RWPE1 (cell line): ENCODE data around the gene RPL28.
A peak's percentile ranks its signal among the peaks of the same experiment; 100 is the strongest.

ENCODE experiments used
- CTCF ChIA-PET: fragments of 350-600 bp; sonication (Branson Sonifier 250); formaldehyde crosslinking; extraction: SDS; loops from one replicate; lab custom pipeline; 2021; lab: Yijun Ruan, JAX
- POLR2A ChIA-PET: fragments of 400-600 bp; formaldehyde crosslinking; extraction: SDS; loops from one replicate; lab custom pipeline; 2020; ENCODE audit warnings: antibody characterized with exemption; ENCODE audit not compliant: low non-redundant PET; lab: Yijun Ruan, JAX
- DNase-seq: peaks from one replicate; pipeline ENCODE4 v3.0.0; 2012; ENCODE audit warnings: low spot score
- H3K27ac ChIP-seq: fragments of 450-650 bp; 2 replicates; pipeline ENCODE4 v1.5.1; 2017
- CTCF ChIP-seq: fragments of 450-650 bp; conservative IDR thresholded peaks from 2 replicates; pipeline ENCODE4 v1.5.1; 2017; ENCODE audit warnings: low read depth, mild to moderate bottlenecking

RPL28 gene

DNA sequence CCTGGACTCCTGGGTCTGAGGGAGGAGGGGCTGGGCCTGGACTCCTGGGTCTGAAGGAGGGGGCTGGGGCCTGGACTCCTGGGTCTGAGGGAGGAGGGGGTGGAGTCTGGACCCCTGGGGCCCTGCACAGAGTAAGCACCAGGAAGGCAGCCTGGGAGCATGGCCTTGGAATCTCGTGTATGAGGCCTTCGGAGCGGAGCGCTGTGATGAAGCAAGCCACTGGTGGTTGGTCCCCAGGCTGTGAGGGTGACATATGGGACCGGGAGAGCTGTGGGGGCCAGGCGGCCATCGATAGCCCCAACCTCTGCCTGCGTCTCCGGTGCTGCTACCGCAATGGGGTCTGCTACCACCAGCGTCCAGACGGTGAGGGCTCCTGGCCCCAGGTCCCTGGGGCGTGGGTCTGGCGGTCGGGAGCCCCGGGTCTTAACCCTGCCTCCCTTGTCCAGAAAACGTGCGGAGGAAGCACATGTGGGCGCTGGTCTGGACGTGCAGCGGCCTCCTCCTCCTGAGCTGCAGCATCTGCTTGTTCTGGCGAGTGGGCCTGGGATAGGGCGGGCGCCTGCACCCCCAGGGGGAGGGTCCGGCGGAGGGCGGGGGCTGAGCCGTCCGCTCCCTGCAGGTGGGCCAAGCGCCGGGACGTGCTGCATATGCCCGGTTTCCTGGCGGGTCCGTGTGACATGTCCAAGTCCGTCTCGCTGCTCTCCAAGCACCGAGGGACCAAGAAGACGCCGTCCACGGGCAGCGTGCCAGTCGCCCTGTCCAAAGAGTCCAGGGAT is 8.2 kb upstream of the RPL28 start:
- POLR2A ChIA-PET: no interaction called here
- no peak for DNase-seq
- no peak overlapping the region for H3K27ac ChIP-seq
- CTCF ChIA-PET: interaction anchor here (1.1 kb wide), 1 partner anchor 75 kb away, joined by 3 read pairs; no protein-coding TSS in a partner anchor
- TF ChIP-seq CTCF: no peak

DNA sequence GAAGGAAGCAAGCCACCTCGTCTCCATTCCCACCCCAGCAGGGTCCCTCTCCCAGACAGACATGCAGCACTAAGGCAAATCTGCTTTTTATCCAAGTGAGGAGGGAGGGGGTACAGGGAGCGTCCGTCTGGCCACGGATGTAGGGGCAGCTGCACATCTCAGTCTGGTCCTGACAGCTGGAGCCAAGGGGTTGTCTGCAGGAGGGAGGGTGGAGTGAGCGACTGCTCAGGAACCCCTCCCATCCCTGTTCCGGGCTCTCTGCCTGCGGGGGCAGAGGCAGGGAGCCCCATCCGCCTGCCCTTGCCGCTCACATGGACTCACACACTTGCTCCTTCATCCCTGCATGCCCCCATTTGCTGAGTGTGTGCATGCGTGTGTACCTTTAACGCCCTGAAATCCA is 6.6 kb upstream of the RPL28 start:
- no peak for DNase-seq
- TF ChIP-seq CTCF: no peak
- ChIA-PET POLR2A (no interaction called here), CTCF (no interaction called here)
- peak overlapping the region; percentile 37 for H3K27ac ChIP-seq

GRCh38 chr19:55382013-55382412 is 3.7 kb upstream of the RPL28 start:
- no peak overlapping the region for H3K27ac ChIP-seq
- no peak for TF ChIP-seq CTCF
- no peak for DNase-seq
- POLR2A ChIA-PET: no interaction called here
- CTCF ChIA-PET: no interaction called here

DNA sequence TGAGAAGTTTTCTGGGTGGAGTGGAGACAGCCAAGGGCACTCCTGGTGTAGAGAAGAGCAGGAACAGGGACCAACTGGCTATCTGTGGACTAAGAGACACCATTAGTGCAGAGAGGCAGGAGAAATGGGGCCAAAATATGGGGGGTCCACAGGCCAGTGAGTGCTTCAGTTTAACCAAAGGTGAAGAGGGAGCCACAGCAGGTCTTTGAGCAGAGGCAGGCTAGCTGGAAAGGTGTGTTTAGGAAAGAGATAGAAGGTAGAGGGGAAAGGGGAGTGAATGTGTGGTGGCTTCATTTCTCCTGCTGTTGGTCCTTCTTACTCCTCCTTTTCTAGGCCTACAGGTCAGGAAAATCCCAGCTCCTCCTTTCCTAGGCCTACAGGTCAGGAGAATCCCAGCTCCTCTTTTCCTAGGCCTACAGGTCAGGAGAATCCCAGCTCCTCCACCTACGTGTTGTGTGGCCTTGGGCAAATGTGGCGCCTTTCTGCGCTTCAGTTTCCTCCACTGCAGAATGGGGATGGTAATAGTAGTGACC is 3.1 kb upstream of the RPL28 start:
- POLR2A ChIA-PET: interaction anchor here (0.6 kb wide), 1 partner anchor 53 kb away, joined by 6 read pairs; no protein-coding TSS in a partner anchor

DNA sequence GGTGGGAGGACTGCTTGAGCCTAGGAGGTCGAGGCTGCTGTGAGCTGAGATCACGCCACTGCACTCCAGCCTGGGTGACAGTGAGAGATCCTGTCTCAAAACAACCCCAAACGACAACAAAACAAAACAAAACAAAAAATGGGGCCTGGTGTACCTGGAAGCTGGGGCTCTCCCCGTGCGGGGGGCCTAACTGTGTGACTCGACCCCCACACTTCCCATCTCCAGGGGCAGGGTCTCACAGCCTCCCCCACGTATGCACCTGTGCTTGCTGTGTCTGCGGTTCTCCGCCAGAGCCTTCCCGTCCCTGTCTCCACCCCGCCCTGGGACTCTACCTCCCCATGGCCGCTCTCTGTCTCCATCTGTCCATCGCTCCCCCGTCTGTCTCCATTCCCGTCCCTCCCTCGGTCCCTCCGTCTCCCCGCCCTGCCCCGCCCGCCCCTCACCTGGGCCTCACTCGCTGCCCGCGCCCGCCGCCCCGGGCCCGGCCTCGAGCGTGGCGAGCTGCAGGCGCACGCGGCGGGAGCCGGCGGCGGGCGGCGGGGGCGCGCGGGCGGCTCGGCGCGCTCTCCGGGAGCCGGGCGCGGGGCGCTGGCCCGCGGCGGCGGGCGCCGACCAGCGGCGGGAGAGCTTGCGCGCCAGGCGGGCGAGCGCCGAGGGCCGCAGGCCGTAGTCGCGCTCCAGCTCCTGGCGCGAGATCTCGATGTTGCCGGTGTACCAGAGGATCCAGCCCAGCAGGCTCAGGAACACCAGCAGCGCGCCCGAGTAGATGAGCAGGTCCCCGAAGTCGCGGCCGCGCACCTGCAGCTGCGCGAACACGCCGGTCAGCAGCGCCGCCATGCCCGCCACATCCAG is 2.2 kb upstream of the RPL28 start:
- peak; percentile 59 for TF ChIP-seq CTCF
- CTCF ChIA-PET: interaction anchor here (0.5 to 2.0 kb wide), 15 partner anchors 14 to 293 kb away, joined by 3 to 21 read pairs (median 3); partner anchors contain the start of genes KMT5C and TMEM150B
- DNase-seq: no peak
- peak overlapping the region; percentile 98 for H3K27ac ChIP-seq
- POLR2A ChIA-PET: interaction anchor here (0.6 to 1.7 kb wide), 11 partner anchors 11 to 240 kb away, joined by 3 to 9 read pairs (median 4); partner anchors contain the start of genes HSPBP1, KMT5C and UBE2S

More for the DNA sequence above, 3.1 kb upstream of the RPL28 start:
- CTCF ChIA-PET: interaction anchor here (1.0 to 2.0 kb wide), 5 partner anchors 43 to 90 kb away, joined by 3 to 21 read pairs (median 4); partner anchors contain the start of genes KMT5C and TMEM150B
- H3K27ac ChIP-seq: peak overlapping the region; percentile 98
- no peak for DNase-seq
- no peak for TF ChIP-seq CTCF
